Mesendoderm (in vitro differentiated cells): ENCODE measurements around the gene TRNP1.

Experiments
- DNase-seq: peaks from one replicate; pipeline ENCODE4 v3.0.0; 2013
- H2AK5ac ChIP-seq: 2 replicates; pipeline ENCODE4 v1.6.1; 2013; ENCODE audit warnings: low read length, inconsistent platforms
- H2BK120ac ChIP-seq: 2 replicates; pipeline ENCODE4 v1.6.1; 2013; ENCODE audit warnings: low read depth, mild to moderate bottlenecking, low read length, moderate library complexity, mixed read lengths
- H2BK15ac ChIP-seq: replicated peaks from 2 replicates; pipeline ENCODE4 v1.6.1; 2013; ENCODE audit warnings: low read depth, mild to moderate bottlenecking, moderate library complexity
- H2BK5ac ChIP-seq: 2 replicates; pipeline ENCODE4 v1.6.1; 2013; ENCODE audit warnings: low read length, inconsistent platforms
- H3K18ac ChIP-seq: 2 replicates; pipeline ENCODE4 v1.6.1; 2013; ENCODE audit warnings: mild to moderate bottlenecking, low read length, mixed read lengths
- H3K23ac ChIP-seq: one replicate; pipeline ENCODE4 v1.6.1; 2013; ENCODE audit warnings: low read length
- H3K27ac ChIP-seq: 2 replicates; pipeline ENCODE4 v1.5.1; 2013; ENCODE audit warnings: low read depth, mild to moderate bottlenecking, inconsistent platforms, low read length, moderate library complexity
- H3K27me3 ChIP-seq: 2 replicates; pipeline ENCODE4 v1.6.1; 2013; ENCODE audit warnings: low read length, control low read depth, mild to moderate bottlenecking, inconsistent platforms; ENCODE audit not compliant: insufficient read depth, poor library complexity
- H3K36me3 ChIP-seq: 2 replicates; pipeline ENCODE4 v1.6.1; 2013; ENCODE audit warnings: low read length, inconsistent platforms; ENCODE audit not compliant: control insufficient read depth, insufficient read depth
- H3K4ac ChIP-seq: one replicate; pipeline ENCODE4 v1.6.1; 2013; ENCODE audit warnings: low read depth, mild to moderate bottlenecking, low read length, moderate library complexity
- H3K4me1 ChIP-seq: 2 replicates; pipeline ENCODE4 v1.6.1; 2013; ENCODE audit warnings: low read depth, low read length, inconsistent platforms; ENCODE audit not compliant: control insufficient read depth
- H3K4me2 ChIP-seq: 2 replicates; pipeline ENCODE4 v1.6.1; 2013; ENCODE audit warnings: low read length
- H3K4me3 ChIP-seq: 2 replicates; pipeline ENCODE4 v1.5.1; 2013; ENCODE audit warnings: mild to moderate bottlenecking, low read length
- H3K56ac ChIP-seq: one replicate; pipeline ENCODE4 v1.6.1; 2013; ENCODE audit warnings: low read length
- H3K79me1 ChIP-seq: 2 replicates; pipeline ENCODE4 v1.6.1; 2013; ENCODE audit warnings: low read length, inconsistent platforms
- H3K79me2 ChIP-seq: 2 replicates; pipeline ENCODE4 v1.6.1; 2013; ENCODE audit warnings: mild to moderate bottlenecking, low read length; ENCODE audit not compliant: control insufficient read depth, insufficient read depth
- H3K9ac ChIP-seq: 2 replicates; pipeline ENCODE4 v1.6.1; 2013; ENCODE audit warnings: low read length, inconsistent platforms
- H4K5ac ChIP-seq: one replicate; pipeline ENCODE4 v1.6.1; 2013; ENCODE audit warnings: low read length
- H4K8ac ChIP-seq: one replicate; pipeline ENCODE4 v1.6.1; 2013; ENCODE audit warnings: low read depth, mild to moderate bottlenecking, control low read depth, low read length, moderate library complexity
- WGBS: extraction: QIAGEN DNeasy Blood & Tissue Kit; methylation state at CpG from one replicate; pipeline ENCODE4 v1.1.7; 2013; ENCODE audit warnings: low lambda C conversion rate, missing lambda C conversion rate; ENCODE audit not compliant: insufficient coverage; ENCODE audit errors: extremely low coverage; 5-methylcytosine and 5-hydroxymethylcytosine counted together

The TRNP1 gene

DNA sequence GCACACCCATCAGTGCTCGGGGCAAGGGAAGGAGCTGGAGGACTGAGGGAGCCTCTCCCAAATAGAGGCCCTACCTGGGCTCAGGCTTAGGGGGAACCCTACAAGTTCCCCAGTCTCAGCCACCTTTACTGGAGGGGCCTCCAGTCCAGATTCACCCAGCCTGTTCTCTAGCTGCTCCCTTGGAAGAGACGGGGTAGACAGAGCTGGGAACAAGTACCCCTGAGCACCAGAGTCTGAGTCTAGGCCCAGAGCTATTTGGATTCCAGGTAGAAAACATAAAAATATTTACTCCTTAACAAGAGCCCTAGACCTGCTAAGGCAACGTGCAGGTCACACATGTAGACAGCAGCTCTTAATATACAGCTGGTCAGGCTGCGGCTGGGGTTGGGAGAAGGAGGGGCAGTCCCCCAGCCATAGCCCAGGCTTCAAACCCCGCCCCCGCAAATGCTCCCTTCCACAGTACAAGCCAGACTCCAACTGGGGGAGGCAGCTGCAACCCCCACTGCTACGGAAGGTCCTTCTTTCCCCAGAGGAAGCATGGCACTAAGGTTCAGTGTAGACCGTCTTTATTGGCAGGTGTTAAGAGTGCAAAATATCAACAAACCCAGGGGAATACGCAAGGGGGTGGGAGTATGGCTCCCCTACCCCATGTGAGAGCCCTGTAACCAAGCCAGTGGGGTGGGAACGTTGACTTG, 11.1 kb downstream of the TRNP1 start:
- peak; percentile 27 for DNase-seq
- Histone ChIP-seq H3K27ac (no peak overlapping the region), H2BK15ac (no peak overlapping the region), H3K18ac (no peak overlapping the region), H2AK5ac (no peak overlapping the region), H3K4me3 (no peak overlapping the region), H2BK5ac (no peak overlapping the region), H3K4ac (no peak overlapping the region), H4K5ac (no peak overlapping the region), H3K4me1 (peaks cover 29% of the 10 kb centered on the region), H3K23ac (no peak overlapping the region), H3K79me2 (peaks cover 8% of the 10 kb centered on the region), H3K79me1 (peaks cover 3% of the 10 kb centered on the region), H3K9ac (peak overlapping the region; percentile 10), H2BK120ac (no peak overlapping the region), H3K56ac (peak overlapping the region; percentile 18), H3K36me3 (no peaks in the 10 kb centered on the region), H3K4me2 (no peak overlapping the region), H3K27me3 (no peaks in the 10 kb centered on the region), H4K8ac (no peak overlapping the region)
- no CpG with 5 or more reads among the region's 10 CpGs for WGBS

DNA sequence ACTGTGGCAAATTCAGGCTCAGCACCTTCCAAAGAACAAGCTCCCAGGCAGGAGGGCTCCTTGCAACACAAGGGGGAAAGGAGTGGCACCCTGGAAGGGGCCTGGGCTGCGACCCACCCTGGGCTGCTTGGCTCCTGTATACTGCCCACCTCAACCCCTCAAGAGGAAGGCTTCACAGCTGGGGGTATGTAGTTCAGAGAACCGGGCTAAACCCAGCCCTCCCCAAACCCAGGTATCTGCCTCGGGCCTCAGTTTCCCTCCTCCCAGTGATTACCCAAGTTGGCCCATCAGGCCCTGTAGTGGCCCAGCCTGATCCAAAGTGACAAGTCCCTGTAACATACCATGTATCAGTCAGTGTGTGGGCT, 11.7 kb downstream of the TRNP1 start:
- Histone ChIP-seq H3K18ac (no peak overlapping the region), H3K27me3 (no peaks in the 10 kb centered on the region), H3K9ac (peak overlapping the region; percentile 10), H3K23ac (no peak overlapping the region), H3K4me1 (peaks cover 32% of the 10 kb centered on the region), H3K79me1 (peaks cover 3% of the 10 kb centered on the region), H3K4me3 (no peak overlapping the region), H3K4me2 (no peak overlapping the region), H3K79me2 (peaks cover 14% of the 10 kb centered on the region), H2BK5ac (no peak overlapping the region), H2AK5ac (no peak overlapping the region), H3K27ac (no peak overlapping the region), H3K4ac (no peak overlapping the region), H3K36me3 (no peaks in the 10 kb centered on the region), H2BK15ac (no peak overlapping the region), H4K8ac (no peak overlapping the region), H2BK120ac (no peak overlapping the region), H4K5ac (no peak overlapping the region), H3K56ac (no peak overlapping the region)
- no peak for DNase-seq
- no CpG with 5 or more reads among the region's 3 CpGs for WGBS

DNA sequence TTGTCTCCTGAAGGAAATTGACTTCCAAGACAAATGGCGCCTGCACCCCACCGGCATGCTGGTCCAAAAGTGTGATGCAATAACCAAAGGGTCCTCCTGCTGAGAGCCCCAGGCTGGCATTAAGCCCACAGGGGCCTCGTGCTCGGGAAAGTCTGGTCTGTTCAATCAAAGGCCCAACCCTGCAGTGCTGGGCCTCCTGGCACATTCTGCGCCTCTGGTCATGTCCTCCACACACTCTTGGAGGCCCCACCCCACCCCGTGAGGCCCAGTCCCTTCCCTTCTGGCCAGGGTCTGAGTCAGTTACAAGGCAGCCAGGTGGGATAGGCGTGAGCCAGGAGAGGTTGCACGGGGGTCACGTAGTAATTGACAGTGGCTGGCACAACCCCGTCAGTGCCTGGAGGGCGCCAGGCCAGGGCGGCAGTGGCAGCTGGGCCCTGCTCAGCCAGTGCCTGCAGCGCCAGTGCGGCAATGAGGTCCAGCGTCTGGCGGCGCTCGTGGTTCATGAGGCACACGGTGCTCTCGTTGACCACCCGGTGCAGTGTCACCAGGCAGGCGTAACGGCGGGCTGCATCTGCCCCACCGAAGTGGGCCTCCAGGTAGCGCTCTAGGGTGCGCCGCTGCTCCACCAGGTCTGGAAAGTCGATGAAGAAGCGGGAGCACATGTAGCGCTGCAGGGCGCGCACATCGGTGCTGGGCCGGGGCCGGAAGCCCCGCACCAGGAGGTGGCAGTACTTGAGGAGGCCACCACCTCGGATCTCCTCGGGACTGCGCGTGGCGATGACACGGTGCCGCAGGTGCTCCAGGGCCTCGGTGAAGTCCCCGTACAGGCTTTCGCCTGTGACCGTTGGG, 12.4 kb downstream of the TRNP1 start:
- no peak overlapping the region for H3K4me2 ChIP-seq
- H3K9ac ChIP-seq: no peak overlapping the region
- H4K5ac ChIP-seq: no peak overlapping the region
- H3K27ac ChIP-seq: no peak overlapping the region
- WGBS: no CpG with 5 or more reads among the region's 48 CpGs
- no peak overlapping the region for H3K23ac ChIP-seq
- peaks cover 3% of the 10 kb centered on the region for H3K79me1 ChIP-seq
- H3K4me1 ChIP-seq: peaks cover 38% of the 10 kb centered on the region
- no peak overlapping the region for H4K8ac ChIP-seq
- no peak overlapping the region for H2BK120ac ChIP-seq
- no peaks in the 10 kb centered on the region for H3K36me3 ChIP-seq
- no peak overlapping the region for H3K4me3 ChIP-seq
- peak; percentile 37 for DNase-seq
- H3K79me2 ChIP-seq: peaks cover 17% of the 10 kb centered on the region
- H3K4ac ChIP-seq: no peak overlapping the region
- no peak overlapping the region for H2BK15ac ChIP-seq
- peak overlapping the region; percentile 77 for H3K56ac ChIP-seq
- no peak overlapping the region for H2AK5ac ChIP-seq
- no peaks in the 10 kb centered on the region for H3K27me3 ChIP-seq
- no peak overlapping the region for H2BK5ac ChIP-seq
- H3K18ac ChIP-seq: no peak overlapping the region

DNA sequence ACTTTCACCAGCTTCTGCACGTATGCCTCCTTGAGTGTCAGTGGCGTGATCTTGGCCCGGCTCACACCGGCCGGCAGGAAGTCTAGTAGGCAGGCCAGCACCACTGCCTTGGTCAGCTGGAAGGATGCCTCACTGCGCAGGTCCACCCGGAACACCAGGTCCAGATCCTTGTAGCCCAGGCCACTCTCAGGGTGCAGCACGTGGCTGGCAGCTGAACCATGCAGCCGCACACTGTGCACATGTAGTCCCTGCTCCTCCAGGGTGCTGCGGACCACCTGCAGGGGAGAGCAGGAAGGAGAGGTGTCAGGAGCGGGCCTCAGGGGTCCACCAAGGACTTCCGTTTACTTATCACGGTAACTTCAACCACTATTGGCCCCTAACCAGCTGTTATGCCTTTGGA, 13.2 kb downstream of the TRNP1 start:
- peak overlapping the region; percentile 1 for H3K9ac ChIP-seq
- no peak overlapping the region for H3K27ac ChIP-seq
- no peak overlapping the region for H4K8ac ChIP-seq
- WGBS: no CpG with 5 or more reads among the region's 13 CpGs
- DNase-seq: peak; percentile 15
- peaks cover 17% of the 10 kb centered on the region for H3K79me2 ChIP-seq
- peaks cover 42% of the 10 kb centered on the region for H3K4me1 ChIP-seq
- H2AK5ac ChIP-seq: peak overlapping the region; percentile 86
- peak overlapping the region; percentile 77 for H3K56ac ChIP-seq
- no peak overlapping the region for H3K4me3 ChIP-seq
- no peaks in the 10 kb centered on the region for H3K36me3 ChIP-seq
- H4K5ac ChIP-seq: no peak overlapping the region
- no peak overlapping the region for H3K23ac ChIP-seq
- peak overlapping the region; percentile 71 for H2BK5ac ChIP-seq
- peaks cover 3% of the 10 kb centered on the region for H3K79me1 ChIP-seq
- no peak overlapping the region for H2BK15ac ChIP-seq
- no peak overlapping the region for H2BK120ac ChIP-seq
- no peak overlapping the region for H3K4me2 ChIP-seq
- H3K27me3 ChIP-seq: no peaks in the 10 kb centered on the region
- H3K4ac ChIP-seq: no peak overlapping the region
- no peak overlapping the region for H3K18ac ChIP-seq

DNA sequence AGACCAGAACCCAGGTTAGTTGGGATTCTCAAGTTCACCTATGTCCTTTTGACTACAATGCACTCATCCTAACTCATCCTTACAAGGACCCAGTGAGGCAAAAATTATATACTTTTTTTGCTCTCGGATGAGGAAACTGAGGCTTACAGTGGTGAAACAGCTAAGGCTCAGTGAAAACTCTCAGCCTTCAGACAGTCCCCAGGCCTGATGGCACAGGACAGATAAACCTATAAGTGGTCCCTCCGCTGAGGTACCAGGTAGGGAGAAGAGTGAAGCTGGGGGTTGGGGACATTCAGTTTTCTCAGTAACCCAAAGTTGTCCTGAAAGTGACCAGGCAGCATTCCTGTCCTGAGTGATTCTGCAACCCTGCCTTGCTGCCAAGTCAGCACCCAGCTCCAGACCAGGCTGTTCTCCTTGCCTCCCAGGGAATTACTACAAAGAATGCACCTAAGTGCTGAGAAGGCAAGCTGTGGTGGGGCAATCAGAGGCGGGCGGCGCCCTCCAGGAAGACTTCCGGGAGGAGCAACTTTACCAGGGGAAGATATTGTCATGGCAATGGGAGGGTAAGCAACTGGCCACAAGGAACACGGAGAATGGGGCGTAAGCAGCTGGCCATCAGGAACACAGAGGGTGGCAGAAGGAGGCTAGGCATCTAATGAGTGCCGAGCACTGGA, 14.6 kb downstream of the TRNP1 start:
- Histone ChIP-seq H2BK15ac (no peak overlapping the region), H2BK5ac (no peak overlapping the region), H3K4me1 (peaks cover 42% of the 10 kb centered on the region), H3K27me3 (no peaks in the 10 kb centered on the region), H3K4me3 (no peak overlapping the region), H3K23ac (no peak overlapping the region), H3K79me2 (peaks cover 20% of the 10 kb centered on the region), H3K9ac (no peak overlapping the region), H3K18ac (no peak overlapping the region), H2BK120ac (no peak overlapping the region), H4K8ac (no peak overlapping the region), H3K56ac (peak overlapping the region; percentile 25), H3K79me1 (peaks cover 1% of the 10 kb centered on the region), H3K27ac (peak overlapping the region; percentile 4), H2AK5ac (no peak overlapping the region), H3K4ac (no peak overlapping the region), H3K36me3 (no peaks in the 10 kb centered on the region), H4K5ac (no peak overlapping the region), H3K4me2 (no peak overlapping the region)
- DNase-seq: peak; percentile 94
- no CpG with 5 or more reads among the region's 9 CpGs for WGBS
